ENCODE results near the gene CACNA2D3. TPM values are rescaled to one million over a fixed set of nuclear protein-coding genes. Genes with fewer than 3 reads are reported as not detected.

The CACNA2D3 gene
- total RNA-seq, 1 experiment from 2014 or later, result not detected

DNA sequence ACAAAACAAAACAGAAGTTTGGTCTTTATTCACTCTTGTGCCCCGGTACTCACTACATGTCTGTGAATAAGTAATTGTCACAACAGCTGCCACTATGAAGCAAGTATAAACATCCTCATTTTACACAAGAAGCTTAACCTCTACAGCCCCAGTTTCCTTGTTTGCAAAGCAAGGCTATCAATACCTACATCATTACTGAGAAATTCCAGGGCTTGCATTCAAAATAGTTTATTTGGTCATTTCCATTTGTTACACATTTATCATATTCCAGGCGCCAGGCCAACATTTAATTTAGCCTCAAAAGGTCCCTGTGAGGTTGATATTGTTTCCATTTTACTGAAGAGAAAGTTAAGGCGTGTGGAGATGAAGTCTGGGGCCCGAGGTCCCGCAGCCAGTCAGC, 966.9 kb downstream of the CACNA2D3 start:
- DNase-seq, result no peak
- H3K4me3 Mint-ChIP-seq (ENCODE audit: unreplicated experiment), result no peak overlapping the region

GRCh38 chr3:55090291-55090690, 967.9 kb downstream of the CACNA2D3 start:
- no peaks in the 10 kb centered on the region for H3K36me3 ChIP-seq (ENCODE audit: control insufficient read depth, insufficient read depth, low read length)
- DNase-seq, result no peak
- no TSS peak for BruUV-seq (replicated peaks)
- H3K4me3 Mint-ChIP-seq (ENCODE audit: unreplicated experiment), result no peak overlapping the region
- no peak for TF ChIP-seq CTCF (IDR thresholded peaks at IDR 0.05; ENCODE audit: insufficient read depth in 1 of 2, low read depth in 1 of 2, low read length in 1 of 2, severe bottlenecking in 1 of 2, unreplicated experiment in 1 of 2)
- POLR2A ChIA-PET, result no interaction called here
- intact Hi-C loops (cut with micrococcal nuclease; ENCODE audit: unreplicated experiment), result no loop called here
- H3K27ac Mint-ChIP-seq (ENCODE audit: unreplicated experiment), result no peak overlapping the region
- no peaks in the 10 kb centered on the region for H3K4me1 ChIP-seq
- H3K9me3 Mint-ChIP-seq (ENCODE audit: unreplicated experiment), result no peaks in the 10 kb centered on the region
- no peaks in the 10 kb centered on the region for H3K4me1 Mint-ChIP-seq (ENCODE audit: low read depth, unreplicated experiment)
- H3K27me3 ChIP-seq (replicated peaks; ENCODE audit: control insufficient read depth, insufficient read depth, low read length), result no peaks in the 10 kb centered on the region
- CTCF ChIA-PET, result no interaction called here
- no peaks in the 10 kb centered on the region for H3K9me3 ChIP-seq
- H3K4me3 ChIP-seq (ENCODE audit: low read depth, low read length), result no peak overlapping the region
- no peaks in the 10 kb centered on the region for H3K36me3 Mint-ChIP-seq (ENCODE audit: insufficient read depth, unreplicated experiment)
- H3K27me3 Mint-ChIP-seq (ENCODE audit: insufficient read depth, unreplicated experiment), result peaks cover 15% of the 10 kb centered on the region

More for the DNA sequence above, 966.9 kb downstream of the CACNA2D3 start:
- no peak overlapping the region for H3K27ac Mint-ChIP-seq (ENCODE audit: unreplicated experiment)
- H3K9me3 ChIP-seq, result no peaks in the 10 kb centered on the region
- TF ChIP-seq CTCF (IDR thresholded peaks at IDR 0.05; ENCODE audit: insufficient read depth in 1 of 2, low read depth in 1 of 2, low read length in 1 of 2, severe bottlenecking in 1 of 2, unreplicated experiment in 1 of 2), result no peak
- no peaks in the 10 kb centered on the region for H3K36me3 Mint-ChIP-seq (ENCODE audit: insufficient read depth, unreplicated experiment)
- no peaks in the 10 kb centered on the region for H3K9me3 Mint-ChIP-seq (ENCODE audit: unreplicated experiment)
- H3K4me1 Mint-ChIP-seq (ENCODE audit: low read depth, unreplicated experiment), result no peaks in the 10 kb centered on the region
- ChIA-PET CTCF (interaction anchor here (0.6 kb wide), 1 partner anchor 646 kb away, joined by 11 read pairs; no protein-coding TSS in a partner anchor), POLR2A (no interaction called here)
- H3K4me1 ChIP-seq, result no peaks in the 10 kb centered on the region
- H3K36me3 ChIP-seq (ENCODE audit: control insufficient read depth, insufficient read depth, low read length), result no peaks in the 10 kb centered on the region
- no peak overlapping the region for H3K4me3 ChIP-seq (ENCODE audit: low read depth, low read length)
- H3K27me3 Mint-ChIP-seq (ENCODE audit: insufficient read depth, unreplicated experiment), result peaks cover 18% of the 10 kb centered on the region
- BruUV-seq (replicated peaks), result no TSS peak
- intact Hi-C loops (cut with micrococcal nuclease; ENCODE audit: unreplicated experiment), result no loop called here
- no peaks in the 10 kb centered on the region for H3K27me3 ChIP-seq (replicated peaks; ENCODE audit: control insufficient read depth, insufficient read depth, low read length)

GRCh38 chr3:55090746-55091145, 968.4 kb downstream of the CACNA2D3 start:
- Mint-ChIP-seq H3K36me3 (ENCODE audit: insufficient read depth, unreplicated experiment) (no peaks in the 10 kb centered on the region), H3K27me3 (ENCODE audit: insufficient read depth, unreplicated experiment) (peaks cover 15% of the 10 kb centered on the region), H3K9me3 (ENCODE audit: unreplicated experiment) (no peaks in the 10 kb centered on the region), H3K4me3 (ENCODE audit: unreplicated experiment) (no peak overlapping the region), H3K27ac (ENCODE audit: unreplicated experiment) (no peak overlapping the region), H3K4me1 (ENCODE audit: low read depth, unreplicated experiment) (no peaks in the 10 kb centered on the region)
- Histone ChIP-seq H3K27me3 (replicated peaks; ENCODE audit: control insufficient read depth, insufficient read depth, low read length) (no peaks in the 10 kb centered on the region), H3K4me1 (no peaks in the 10 kb centered on the region), H3K4me3 (ENCODE audit: low read depth, low read length) (no peak overlapping the region), H3K36me3 (ENCODE audit: control insufficient read depth, insufficient read depth, low read length) (no peaks in the 10 kb centered on the region), H3K9me3 (no peaks in the 10 kb centered on the region)
- ChIA-PET CTCF (no interaction called here), POLR2A (no interaction called here)
- TF ChIP-seq CTCF (IDR thresholded peaks at IDR 0.05; ENCODE audit: insufficient read depth in 1 of 2, low read depth in 1 of 2, low read length in 1 of 2, severe bottlenecking in 1 of 2, unreplicated experiment in 1 of 2), result no peak
- no TSS peak for BruUV-seq (replicated peaks)
- DNase-seq, result no peak
- intact Hi-C loops (cut with micrococcal nuclease; ENCODE audit: unreplicated experiment), result no loop called here

Measured in Caco-2 (cell line).